Measurements from ENCODE around the gene CYGB.

Gene CYGB

DNA sequence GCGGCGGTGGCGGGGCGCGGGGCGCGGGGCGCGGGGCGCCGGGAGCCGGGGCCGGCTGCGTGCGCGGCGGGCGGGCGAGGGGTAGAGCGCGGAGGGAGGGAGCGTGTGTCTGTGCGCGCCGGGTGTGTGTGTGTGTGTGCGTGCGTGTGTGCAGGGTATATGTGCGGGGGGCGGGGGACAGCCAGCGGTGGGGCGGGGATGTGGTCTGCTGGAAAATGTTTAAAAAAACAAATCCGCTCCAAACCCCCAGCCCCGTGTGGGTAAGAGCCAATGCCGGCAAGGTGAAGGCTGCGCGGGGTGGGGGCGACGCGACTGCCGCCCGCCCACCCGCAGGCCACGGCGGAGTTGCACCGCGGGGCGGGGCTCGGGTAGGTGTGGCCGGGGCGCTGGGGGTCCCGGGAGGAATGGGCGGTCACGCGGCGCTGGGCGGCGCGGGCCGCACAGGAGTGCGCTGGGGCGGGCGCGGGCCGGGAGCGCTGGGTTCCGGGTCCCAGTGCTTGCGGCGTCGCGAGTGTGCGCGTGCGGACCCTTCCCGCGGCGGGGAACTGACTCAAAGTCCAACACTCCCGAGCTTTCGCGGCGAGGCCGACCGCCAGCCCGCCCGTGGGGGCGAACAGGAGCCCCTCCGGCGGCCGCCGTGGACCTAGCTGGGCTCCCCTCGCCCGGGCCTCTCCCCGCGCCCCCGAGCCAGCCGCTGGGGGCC, at the start of gene CYGB:
Gene CYGB, minus strand, starts transcription at position 132 of the 703 bp plus-strand sequence. CDS start 167 bp downstream, outside the sequence.
- DNase-seq (ENCODE audit: low read depth): no peak

DNA sequence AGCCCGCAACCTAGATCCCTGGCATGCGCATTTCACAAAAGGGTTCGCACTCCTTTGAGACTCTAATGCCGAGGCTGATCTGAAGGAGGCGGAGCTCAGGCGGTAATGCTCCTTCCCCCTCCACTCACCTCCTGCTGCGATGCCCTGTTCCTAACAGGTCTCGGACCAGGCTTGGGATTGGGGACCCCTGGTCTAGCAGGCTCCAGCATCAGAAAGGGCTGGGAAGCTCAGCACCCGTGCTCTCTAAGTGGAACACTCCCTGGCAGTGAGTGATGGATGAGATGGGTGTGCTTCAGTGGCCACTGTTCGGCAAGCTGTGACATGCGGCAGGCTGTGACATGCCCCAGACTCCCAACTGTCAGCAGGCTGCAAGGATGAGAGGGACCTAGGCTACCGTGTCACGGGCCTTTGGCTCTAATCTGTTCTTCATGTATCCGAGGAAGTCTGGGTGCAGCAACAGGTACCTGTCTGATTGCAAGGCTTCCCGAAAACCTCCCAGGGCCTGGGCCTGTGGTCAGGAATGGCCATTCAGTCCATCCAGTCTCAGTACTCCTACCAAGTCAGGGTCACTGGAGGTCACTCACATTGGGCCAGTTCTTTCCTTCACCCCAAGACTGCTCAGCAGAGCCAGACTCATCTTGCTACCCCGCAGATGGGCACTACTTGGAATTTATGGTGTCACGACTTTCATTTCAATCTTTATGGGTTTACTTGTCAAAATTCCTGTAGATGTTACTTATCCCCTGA, 49.4 kb upstream of the CYGB start:
- no peak for DNase-seq (ENCODE audit: low read depth)

DNA sequence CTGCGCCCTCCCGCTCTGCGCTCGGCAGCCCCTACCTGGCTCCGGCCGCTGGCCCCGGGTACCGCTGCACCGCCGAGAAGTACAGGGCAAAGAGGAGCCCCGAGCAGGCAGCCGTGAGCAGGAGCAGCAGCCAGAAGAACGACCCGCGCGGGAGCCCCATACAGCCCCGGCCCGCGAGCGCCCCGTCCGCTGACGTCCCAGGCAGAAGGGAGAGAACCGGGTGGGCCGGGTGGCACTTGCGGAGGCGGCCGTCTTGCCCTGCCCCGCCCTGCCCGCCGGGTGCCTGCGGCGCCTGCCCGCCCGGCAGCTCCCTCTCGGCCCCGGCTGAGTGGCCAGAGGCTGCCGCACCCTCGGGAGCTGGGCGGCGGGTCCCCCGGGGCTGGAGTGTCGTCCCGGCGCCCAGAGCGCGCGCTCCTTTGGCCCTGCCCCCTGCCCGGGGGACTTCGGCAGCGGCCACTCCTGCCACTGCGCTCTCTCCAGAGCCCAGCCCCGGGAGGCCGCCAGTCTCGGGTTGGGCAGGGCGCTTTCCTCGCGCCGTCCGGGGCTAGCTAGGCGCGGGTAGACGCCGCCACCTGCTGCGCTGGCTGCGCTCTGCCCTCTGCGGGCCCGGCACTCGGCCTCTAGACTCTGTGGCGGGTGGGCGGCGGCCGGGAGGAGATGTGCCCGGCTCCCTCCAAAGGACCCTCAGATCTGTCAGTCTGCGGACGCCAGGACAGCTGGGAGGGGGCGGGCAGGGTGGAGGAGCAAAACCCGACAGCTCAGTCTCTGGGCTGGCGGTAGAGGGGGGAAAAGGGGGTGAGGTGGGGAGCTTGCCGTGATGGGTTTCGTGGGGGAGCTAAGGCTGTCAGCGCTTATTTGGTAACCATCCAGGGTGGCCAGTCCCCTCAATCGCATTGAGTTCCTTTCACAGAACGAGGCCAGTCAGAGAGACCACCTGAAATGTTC, 48.4 kb upstream of the CYGB start, which contains the start of gene ST6GALNAC2:
Gene ST6GALNAC2, minus strand, starts transcription at position 212 of the 945 bp plus-strand sequence. Its CDS starts 52 bp downstream, at position 160.
- DNase-seq (ENCODE audit: low read depth): no peak

DNA sequence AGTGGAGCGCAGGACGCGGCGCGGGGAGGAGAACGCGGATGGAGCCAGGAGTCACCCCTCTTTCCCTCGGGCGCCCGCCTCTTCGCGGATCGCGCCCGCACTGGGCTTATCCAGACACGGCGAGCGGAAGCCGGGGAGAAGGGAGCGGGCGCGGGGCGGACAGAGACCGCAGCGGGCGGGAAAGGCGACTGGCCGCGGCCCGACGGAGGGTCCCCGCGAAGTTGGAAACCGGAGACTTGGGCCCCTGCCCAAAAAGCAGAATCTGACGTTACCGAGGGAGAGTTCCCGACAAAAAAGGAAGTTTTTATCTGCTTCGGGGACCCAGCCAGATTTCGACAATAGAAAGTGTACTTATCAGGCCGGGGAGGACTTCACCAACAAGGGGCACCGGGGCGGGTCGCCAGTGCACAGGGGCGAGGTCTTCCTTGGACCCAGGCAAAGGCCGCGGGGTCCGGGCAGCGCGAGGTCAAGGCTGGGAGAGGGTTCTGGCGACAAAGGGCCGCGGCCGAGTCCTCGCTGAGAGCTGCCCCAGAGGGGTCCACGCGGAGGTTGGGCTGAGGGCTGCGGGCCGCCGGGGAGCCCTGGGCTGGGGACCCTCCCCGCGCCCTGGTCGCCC, 47.6 kb upstream of the CYGB start:
- no peak for DNase-seq (ENCODE audit: low read depth)

DNA sequence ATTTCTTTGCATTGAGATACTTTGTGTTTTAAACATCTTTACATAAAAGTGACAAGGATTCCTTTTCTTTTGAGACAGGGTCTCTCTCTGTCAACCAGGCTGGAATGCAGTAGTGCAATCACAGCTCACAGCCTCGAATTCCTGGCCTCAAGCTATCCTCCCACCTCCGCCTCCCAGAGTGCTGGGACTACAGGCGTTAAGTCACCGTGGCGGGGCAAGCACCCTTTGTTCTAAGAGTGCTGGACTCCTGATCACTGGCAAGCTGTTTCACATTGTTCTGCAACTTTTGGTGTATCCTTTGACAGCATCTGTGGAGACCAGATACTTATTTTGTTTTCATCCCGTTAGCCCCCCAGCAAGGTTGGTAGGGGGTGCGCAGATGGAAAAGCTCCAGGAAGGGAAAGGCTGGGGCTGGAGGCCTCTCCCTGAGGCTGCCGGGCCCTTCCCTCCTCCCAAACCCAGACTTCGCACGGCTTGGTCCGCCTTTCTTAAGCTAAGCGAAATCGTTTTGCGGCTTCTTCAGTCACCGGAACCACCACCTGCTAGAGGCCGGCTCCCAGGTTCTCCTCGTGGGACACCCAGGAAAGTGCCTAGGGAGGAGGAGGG, 47.0 kb upstream of the CYGB start:
- no peak for DNase-seq (ENCODE audit: low read depth)

DNA sequence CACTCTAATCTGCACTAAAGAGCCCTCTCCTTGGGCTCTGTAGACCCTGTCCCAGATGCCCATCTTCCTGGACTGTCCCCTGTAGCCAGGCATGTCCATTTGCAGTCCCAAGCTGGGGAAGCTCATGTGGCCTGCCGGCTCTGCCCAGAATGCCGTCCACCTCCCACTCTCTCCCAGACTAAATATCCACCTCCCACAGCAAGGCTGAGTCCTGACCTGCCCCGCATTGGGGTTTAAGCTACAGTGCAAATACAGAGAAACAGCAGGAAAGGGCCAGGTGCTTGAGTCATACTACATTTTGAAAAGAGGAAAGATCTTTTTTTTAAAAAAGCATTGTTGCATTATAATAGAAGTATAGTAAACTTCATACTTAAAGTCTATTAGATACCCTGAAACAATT, 45.2 kb upstream of the CYGB start:
- no peak for DNase-seq (ENCODE audit: low read depth)

DNA sequence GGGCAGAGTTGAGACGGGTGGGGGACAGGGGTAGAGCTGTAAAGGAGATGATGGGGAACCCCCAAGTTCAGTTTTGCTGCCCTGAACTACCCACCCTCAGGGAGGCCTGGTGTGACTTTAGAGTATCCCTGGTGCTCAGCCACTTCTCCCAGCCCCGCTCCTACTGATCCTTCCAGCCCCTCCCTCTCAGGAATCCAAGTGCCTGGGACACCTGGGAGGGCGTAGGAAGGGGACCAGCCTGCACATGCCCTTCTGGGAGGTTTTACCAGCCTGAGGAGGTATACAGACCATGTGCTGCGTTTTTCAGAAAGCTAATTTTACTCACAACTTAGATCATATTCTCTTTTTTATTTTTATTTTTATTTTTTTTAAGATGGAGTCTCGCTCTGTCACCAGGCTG, 44.0 kb upstream of the CYGB start:
- DNase-seq (ENCODE audit: low read depth): no peak

DNA sequence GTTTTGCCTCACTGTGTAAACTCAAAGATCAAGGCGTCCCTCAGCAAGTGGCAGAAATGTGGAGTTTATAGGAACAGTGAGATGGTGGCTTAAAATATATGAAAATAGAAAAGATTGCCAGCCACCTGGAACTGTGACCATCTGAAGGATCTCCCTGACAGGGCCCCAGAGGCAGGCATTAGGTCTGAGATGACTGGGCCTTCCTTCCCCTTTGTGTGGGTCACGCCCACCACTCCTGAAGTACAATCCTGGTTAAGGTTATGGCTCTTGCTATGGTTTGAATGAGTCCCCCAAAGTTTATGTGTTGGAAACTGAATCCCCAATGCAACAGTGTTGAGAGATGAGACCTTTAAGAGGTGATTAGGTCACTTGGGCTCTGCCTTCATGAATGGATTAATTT, 41.8 kb upstream of the CYGB start:
- no peak for DNase-seq (ENCODE audit: low read depth)

DNA sequence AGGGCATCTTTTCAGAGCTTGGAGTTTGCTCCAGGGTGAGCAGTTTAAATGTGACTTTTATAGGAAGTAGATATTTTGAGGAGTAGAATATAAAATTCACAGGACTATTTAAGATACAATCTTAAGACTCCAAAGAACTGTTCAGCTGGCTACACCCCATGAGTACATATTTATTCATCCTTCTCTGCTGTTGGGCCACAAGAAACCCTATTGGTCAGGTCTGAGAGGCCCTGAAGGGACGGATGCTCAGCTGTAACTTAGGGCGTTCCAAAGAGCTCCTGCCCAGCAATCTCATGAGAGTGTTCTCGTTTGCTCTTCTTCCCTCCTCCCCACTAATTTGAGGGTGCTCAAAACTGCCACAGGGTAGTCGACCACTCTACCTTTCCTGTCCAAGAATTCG, 40.9 kb upstream of the CYGB start:
- DNase-seq (ENCODE audit: low read depth): no peak

DNA sequence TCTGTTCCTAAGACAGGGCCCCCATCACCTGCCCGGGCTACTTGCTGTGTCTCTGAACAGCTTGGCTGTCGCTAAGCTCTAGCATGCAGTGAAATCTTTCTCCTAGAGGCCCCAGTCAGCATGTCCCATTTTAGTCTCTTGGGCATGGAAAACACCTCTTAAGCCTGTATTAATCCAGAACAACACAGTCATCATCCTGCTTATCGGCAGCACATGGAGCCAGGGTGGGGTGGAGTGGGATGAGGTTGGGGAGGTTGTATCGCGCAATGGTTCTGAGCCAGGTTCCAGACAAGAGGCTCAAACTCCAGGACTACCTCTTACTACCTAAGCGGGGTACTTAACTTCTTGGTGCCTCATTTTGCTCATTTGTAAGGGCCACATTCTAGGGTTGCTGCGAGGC, 40.4 kb upstream of the CYGB start:
- DNase-seq (ENCODE audit: low read depth): no peak

DNA sequence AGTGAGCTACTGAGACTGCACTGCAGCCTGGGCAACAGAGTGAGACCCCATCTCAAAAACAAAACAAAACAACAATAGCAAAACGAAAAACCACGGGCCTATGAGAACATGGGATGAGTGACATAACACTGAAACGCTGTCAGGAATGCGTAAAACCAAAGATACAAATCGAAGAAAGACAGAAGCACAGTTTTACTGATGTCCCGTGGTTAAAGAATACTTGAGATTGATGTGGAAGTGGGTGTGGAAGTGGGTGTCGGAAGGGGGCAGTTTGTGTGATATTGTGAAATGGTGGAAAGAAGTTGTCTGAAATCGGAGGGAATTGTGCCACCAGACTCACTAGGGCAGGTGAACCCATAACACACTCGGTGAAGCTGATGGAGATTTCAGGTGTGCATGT, 38.7 kb upstream of the CYGB start:
- no peak for DNase-seq (ENCODE audit: low read depth)

DNA sequence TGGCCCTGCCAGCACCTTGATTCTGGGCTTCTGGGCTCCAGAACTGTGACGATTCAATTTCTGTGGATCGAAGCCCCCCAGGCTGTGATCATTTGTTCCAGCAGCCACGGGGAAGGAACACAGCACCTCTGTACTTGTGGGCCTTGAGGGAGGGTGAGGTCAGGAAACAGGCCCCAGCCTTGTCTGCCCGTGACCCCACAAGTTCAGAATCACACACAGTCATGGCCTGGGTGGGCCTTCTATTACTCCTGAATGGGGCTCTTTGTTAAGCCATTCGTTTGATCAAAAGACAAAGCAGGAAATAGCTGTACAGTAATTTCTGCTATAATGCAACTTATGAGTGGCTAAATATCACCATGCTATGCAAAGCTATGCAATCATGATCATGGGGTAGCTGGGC, 38.1 kb upstream of the CYGB start:
- no peak for DNase-seq (ENCODE audit: low read depth)

DNA sequence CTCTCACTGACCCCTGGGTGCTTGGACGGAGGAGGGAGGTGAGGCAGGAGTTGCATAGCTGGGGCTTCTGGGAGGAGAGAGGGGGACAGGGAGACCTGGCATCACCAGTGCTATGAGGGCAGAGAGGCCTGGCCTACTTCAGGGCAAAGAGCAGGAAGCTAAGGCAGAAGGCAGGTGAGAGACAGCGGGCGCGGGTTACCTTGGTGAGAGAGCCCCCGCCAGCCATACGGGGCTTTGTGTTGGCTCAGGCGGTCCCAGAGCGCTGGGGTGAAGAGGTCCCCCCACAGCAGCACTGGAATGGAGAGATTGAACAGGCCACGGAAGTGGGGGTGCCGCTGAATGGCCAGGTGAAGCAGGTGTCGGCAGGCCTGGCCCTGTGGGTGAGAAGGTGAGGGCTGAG, 36.7 kb upstream of the CYGB start:
- DNase-seq (ENCODE audit: low read depth): no peak

DNA sequence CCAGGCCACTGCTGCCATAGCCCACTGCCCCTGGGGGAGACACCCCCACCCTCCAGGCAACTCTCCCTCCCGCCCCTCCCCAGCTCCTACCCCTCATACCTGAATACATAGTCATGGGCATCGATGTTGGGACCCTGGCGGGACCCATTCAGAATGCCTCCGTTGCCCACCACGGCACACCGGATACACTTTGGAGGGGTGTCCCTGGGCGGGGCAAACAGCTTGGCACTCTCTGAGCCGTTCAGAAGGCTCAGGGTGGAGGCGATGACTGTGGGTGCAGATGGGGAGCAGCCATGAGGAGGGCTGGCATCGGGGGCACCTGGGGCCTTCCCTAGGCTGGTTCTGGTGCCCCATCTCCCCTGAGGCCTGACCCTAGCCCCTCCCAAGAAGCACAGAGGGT, 35.6 kb upstream of the CYGB start:
- DNase-seq (ENCODE audit: low read depth): no peak

DNA sequence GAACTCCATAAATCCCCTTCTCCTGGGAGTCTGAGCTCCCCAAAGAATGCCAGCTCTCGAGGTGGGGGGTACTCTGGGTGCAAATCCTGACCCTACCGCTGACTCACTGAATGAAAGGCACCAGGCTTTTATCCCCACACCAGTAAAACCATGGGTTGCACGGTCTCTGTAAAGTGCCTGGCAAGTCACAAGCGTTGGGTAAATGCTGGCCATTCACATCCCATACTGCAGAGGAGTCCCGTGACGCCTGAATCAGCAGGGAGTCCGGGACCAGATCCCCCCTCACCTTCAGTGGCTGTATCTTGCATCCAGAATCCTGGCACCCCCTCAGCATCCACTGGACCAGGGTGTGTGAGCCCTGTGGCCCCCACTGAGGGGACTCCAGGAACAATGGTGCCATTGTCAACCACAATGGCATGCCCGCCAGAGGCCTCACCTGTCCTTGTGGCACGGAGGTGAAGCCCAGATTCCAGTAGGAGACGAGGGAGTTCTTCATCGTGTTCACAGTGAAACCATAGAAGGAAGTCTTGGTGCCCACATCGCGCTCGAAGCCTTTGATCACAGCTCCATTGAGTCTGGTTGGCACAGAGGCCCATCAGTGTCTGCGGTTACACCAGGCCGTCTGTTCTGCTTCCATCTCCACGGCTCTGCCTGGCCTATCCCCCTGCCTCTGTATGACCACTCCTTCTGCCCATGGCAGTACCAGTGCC, 34.8 kb upstream of the CYGB start:
- DNase-seq (ENCODE audit: low read depth): no peak

DNA sequence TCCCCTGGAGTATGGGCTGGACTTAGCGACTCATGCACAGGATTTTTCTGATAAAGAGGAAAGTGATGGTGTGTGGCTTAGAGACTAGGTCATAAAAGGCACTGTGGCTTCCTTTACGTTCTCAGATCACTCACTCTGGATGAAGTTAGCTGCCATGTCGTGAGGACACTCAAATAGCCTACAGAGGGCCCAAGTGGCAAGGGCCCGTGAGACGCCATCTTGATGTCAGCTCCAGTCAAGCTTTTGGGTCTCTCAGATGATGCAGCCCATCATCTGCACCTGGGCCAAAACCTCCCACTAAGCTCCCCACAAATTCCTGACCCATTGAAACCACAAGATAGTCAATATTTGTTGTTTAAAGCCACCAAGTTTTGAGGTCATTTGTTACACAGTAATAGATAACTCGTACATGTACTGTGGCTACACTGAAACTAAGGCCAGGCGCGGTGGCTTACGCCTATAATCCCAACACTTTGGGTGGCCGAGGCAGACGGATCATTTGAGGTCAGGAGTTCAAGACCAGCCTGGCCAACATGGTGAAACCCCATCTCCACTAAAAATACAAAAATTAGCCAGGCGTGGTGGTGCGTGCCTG, 33.5 kb upstream of the CYGB start:
- DNase-seq (ENCODE audit: low read depth): no peak

DNA sequence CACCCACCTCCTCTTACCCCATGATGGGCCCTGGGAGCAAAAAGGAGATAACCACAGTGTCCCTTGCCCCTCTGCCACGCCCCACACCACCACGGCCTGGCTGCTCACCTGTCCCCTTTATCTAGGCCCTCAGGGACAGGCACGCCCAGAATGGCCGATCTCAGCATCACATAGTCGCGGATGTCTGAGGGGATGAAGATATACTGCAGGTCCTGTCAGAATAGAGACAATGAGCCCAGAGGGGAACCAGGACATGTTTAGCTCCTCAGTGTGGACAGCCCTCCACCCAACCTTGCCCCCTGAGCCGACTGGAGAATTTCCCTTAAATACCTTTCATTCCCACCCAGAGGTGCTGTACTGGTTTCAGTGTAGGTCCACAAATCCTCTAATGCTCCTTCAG, 32.9 kb upstream of the CYGB start:
- DNase-seq (ENCODE audit: low read depth): no peak

DNA sequence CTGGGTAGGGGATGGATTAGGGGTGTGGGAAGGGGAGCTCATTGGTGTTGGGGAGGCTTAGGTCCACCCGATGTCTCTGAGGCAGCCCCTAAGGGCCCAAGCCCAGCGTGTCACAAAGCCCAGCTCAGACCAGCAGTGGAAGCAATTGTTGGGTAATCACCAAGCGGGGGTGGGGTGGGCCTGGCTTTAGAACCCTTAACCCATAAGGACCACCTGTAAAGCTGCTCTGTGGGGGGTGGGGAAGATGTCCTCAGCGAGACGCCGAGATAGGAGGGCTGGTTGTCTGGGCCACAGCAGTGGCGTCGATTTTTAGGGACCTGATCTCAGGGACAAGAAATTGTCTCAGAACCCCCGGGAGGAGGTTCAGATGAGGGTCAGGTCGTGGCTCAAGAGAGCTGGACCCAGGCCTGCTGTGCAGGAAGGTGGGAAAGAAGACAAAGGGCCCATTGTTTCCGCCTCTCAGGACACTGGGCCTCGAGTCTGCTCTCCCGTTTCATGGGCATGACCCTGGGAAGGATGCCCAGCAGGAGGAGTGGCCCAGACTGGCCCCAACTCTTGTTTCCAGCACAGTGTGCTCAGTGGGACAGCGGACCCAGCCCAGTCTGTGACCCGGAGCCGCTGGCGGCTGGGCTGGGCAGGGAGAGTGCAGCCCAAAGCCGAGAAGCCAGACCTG, 32.2 kb upstream of the CYGB start:
- DNase-seq (ENCODE audit: low read depth): no peak

DNA sequence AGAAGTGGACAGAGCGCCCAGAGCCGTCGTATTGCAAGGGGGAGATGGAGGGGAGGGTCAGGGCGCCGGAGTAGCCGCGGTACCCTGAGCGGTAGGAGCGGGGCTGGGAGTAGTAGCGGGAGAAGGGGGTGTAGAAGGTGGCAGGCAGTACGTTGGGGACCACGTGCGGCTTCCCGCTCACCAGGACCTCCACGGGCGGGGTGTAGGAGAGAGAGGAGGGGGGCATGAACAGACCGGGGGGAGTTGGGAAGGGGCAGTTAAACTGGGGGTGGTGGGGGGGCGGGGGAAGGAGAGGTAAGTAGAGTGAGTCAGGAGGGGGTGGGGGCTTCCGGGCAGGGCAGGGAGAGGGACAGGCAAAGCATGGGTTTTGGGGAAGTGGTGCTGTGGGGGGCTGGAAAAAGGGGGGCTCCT, 31.3 kb upstream of the CYGB start:
- DNase-seq (ENCODE audit: low read depth): no peak
